ENCODE measurements around the gene AP3D1. TPM values are rescaled to one million over a fixed set of nuclear protein-coding genes. Genes with fewer than 3 reads are reported as not detected.

Gene AP3D1
- total RNA-seq, 4 donors from 2014 or later, result 101 to 189 (median 152) TPM

GRCh38 chr19:2190848-2191455, 39.6 kb upstream of the AP3D1 start:
- no peak for TF ChIP-seq POLR2AphosphoS5 (IDR thresholded peaks at IDR 0.05)
- no peak for TF ChIP-seq POLR2A (IDR thresholded peaks at IDR 0.05)
- no peak for TF ChIP-seq CTCF (IDR thresholded peaks at IDR 0.05)
- no peak for TF ChIP-seq EP300 (IDR thresholded peaks at IDR 0.05; ENCODE audit: low read depth)
- Histone ChIP-seq H3K9me3 (no peaks in the 10 kb centered on the region), H3K27ac (peak overlapping the region in 3 of 4 donors; percentile 22 to 48 (median 29)), H3K36me3 (peaks cover 0 to 18% (median 10%) of the 10 kb centered on the region in 4 donors), H3K27me3 (no peaks in the 10 kb centered on the region), H3K4me3 (no peak overlapping the region), H3K4me1 (peaks cover 10 to 27% (median 17%) of the 10 kb centered on the region in 4 donors)
- in situ Hi-C loops (cut with MboI; ENCODE audit: low pct_ligation_motif_present in 1 of 4, low pct_unique_long_range_greater_than_20kb in 1 of 4, low sequenced_read_pairs in 3 of 4) (no loop called here), intact Hi-C loops (cut with DNase I; ENCODE audit: low total_unique reads) (no loop called here)
- no peak for DNase-seq
- 80 to 93% methylated on average over 2 to 35 of the region's 37 CpGs for WGBS, 2 donors (ENCODE audit: low coverage in 1 of 2)

- Histone ChIP-seq H3K27ac (no peak overlapping the region), H3K9me3 (no peaks in the 10 kb centered on the region), H3K27me3 (no peaks in the 10 kb centered on the region), H3K4me1 (peaks cover 10 to 36% (median 23%) of the 10 kb centered on the region in 4 donors), H3K4me3 (no peak overlapping the region), H3K36me3 (peaks cover 0 to 18% (median 7%) of the 10 kb centered on the region in 4 donors)
- WGBS, 2 donors (ENCODE audit: low coverage in 1 of 2), result 93% methylated on average over 14 of the region's 16 CpGs; no CpG with 5 or more reads in 1 of the 2 donors
- in situ Hi-C loops (cut with MboI; ENCODE audit: low pct_ligation_motif_present in 1 of 4, low pct_unique_long_range_greater_than_20kb in 1 of 4, low sequenced_read_pairs in 3 of 4) (no loop called here), intact Hi-C loops (cut with DNase I; ENCODE audit: low total_unique reads) (no loop called here)
- no peak for TF ChIP-seq EP300 (IDR thresholded peaks at IDR 0.05; ENCODE audit: low read depth)
- no peak for TF ChIP-seq POLR2A (IDR thresholded peaks at IDR 0.05)
- TF ChIP-seq POLR2AphosphoS5 (IDR thresholded peaks at IDR 0.05), result no peak
- no peak for TF ChIP-seq CTCF (IDR thresholded peaks at IDR 0.05)
- DNase-seq, result no peak
Observed at GRCh38 chr19:2189880-2190279, 38.5 kb upstream of the AP3D1 start.

- in situ Hi-C loops (cut with MboI; ENCODE audit: low pct_ligation_motif_present in 1 of 4, low pct_unique_long_range_greater_than_20kb in 1 of 4, low sequenced_read_pairs in 3 of 4) (no loop called here), intact Hi-C loops (cut with DNase I; ENCODE audit: low total_unique reads) (no loop called here)
- Histone ChIP-seq H3K27ac (no peak overlapping the region), H3K36me3 (peaks cover 0 to 13% (median 1%) of the 10 kb centered on the region in 4 donors), H3K4me3 (no peak overlapping the region), H3K9me3 (no peaks in the 10 kb centered on the region), H3K4me1 (peaks cover 10 to 40% (median 23%) of the 10 kb centered on the region in 4 donors), H3K27me3 (no peaks in the 10 kb centered on the region)
- DNase-seq, result no peak
- WGBS, 2 donors (ENCODE audit: low coverage in 1 of 2), result 91% methylated on average over 19 of the region's 19 CpGs; no CpG with 5 or more reads in 1 of the 2 donors
- TF ChIP-seq CTCF (IDR thresholded peaks at IDR 0.05) (no peak), POLR2A (IDR thresholded peaks at IDR 0.05) (no peak), POLR2AphosphoS5 (IDR thresholded peaks at IDR 0.05) (no peak), EP300 (IDR thresholded peaks at IDR 0.05; ENCODE audit: low read depth) (no peak)
Observed at GRCh38 chr19:2188708-2189385, 37.5 kb upstream of the AP3D1 start.

GRCh38 chr19:2187159-2187558, 35.8 kb upstream of the AP3D1 start:
- TF ChIP-seq EP300 (IDR thresholded peaks at IDR 0.05; ENCODE audit: low read depth) (no peak), CTCF (IDR thresholded peaks at IDR 0.05) (no peak), POLR2AphosphoS5 (IDR thresholded peaks at IDR 0.05) (no peak), POLR2A (IDR thresholded peaks at IDR 0.05) (no peak)
- intact Hi-C loops (cut with DNase I; ENCODE audit: low total_unique reads), result no loop called here
- no peak for DNase-seq
- no peak overlapping the region for H3K4me3 ChIP-seq
- H3K27ac ChIP-seq, result peak overlapping the region; percentile 66 to 84 (median 78)
- H3K4me1 ChIP-seq, result peaks cover 16 to 45% (median 26%) of the 10 kb centered on the region in 4 donors
- 90 to 91% methylated on average over 2 to 13 of the region's 13 CpGs for WGBS, 2 donors (ENCODE audit: low coverage in 1 of 2)
- H3K9me3 ChIP-seq, result no peaks in the 10 kb centered on the region
- peaks cover 0 to 13% (median 0%) of the 10 kb centered on the region in 4 donors for H3K36me3 ChIP-seq
- no peaks in the 10 kb centered on the region for H3K27me3 ChIP-seq
- in situ Hi-C loops (cut with MboI; ENCODE audit: low pct_ligation_motif_present in 1 of 4, low pct_unique_long_range_greater_than_20kb in 1 of 4, low sequenced_read_pairs in 3 of 4), result no loop called here

All from transverse colon (tissue), 4 donors.